Measurements from ENCODE around the gene RPL18. TPM values are rescaled to one million over a fixed set of nuclear protein-coding genes. Genes with fewer than 3 reads are reported as not detected.

Gene RPL18
- total RNA-seq, 2 experiments from 2014 or later: 2,095 to 2,140 TPM

Other genes starting within 250 kb of the RPL18 start
- 10 to 100 TPM; 82.9 to 88.1 TPM for gene KDELR1, start 227.6 kb downstream of the RPL18 start, total RNA-seq
- under 1 TPM; 0.07 TPM for gene GRIN2D, start 225.5 kb downstream of the RPL18 start, total RNA-seq
- gene GRWD1, start 173.2 kb downstream of the RPL18 start, total RNA-seq: 10 to 100 TPM; 38.8 to 45.3 TPM
- 1 to 10 TPM; 1.2 TPM for gene KCNJ14, start 163.6 kb downstream of the RPL18 start, total RNA-seq
- 10 to 100 TPM; 31.5 to 33.6 TPM for gene CYTH2, start 149.8 kb downstream of the RPL18 start, total RNA-seq
- gene LMTK3, start 107.3 kb downstream of the RPL18 start, total RNA-seq: 1 to 10 TPM; 3.6 to 3.8 TPM
- gene SULT2B1, start 67.0 kb downstream of the RPL18 start, total RNA-seq: not detected
- gene SPACA4, start 12.4 kb downstream of the RPL18 start, total RNA-seq: not detected
- 1 to 10 TPM; 2.2 to 2.4 TPM for gene FAM83E, start 4.1 kb downstream of the RPL18 start, total RNA-seq
- gene SPHK2, start 328 bp upstream of the RPL18 start, total RNA-seq: 10 to 100 TPM; 24.1 to 24.6 TPM
- gene DBP, start 18.2 kb upstream of the RPL18 start, total RNA-seq: 10 to 100 TPM in 1 of 2 experiments, 1 to 10 TPM in 1; 8.3 to 10.4 TPM
- gene CA11, start 27.0 kb upstream of the RPL18 start, total RNA-seq: 10 to 100 TPM; 12.7 to 15.9 TPM
- under 1 TPM; 0.70 to 0.74 TPM for gene NTN5, start 53.8 kb upstream of the RPL18 start, total RNA-seq
- gene FUT2, start 76.8 kb upstream of the RPL18 start, total RNA-seq: not detected
- under 1 TPM; 0.76 to 0.85 TPM for gene MAMSTR, start 100.5 kb upstream of the RPL18 start, total RNA-seq
- under 1 TPM; 0.19 TPM for gene RASIP1, start 121.4 kb upstream of the RPL18 start, total RNA-seq
- gene IZUMO1, start 127.7 kb upstream of the RPL18 start, total RNA-seq: not detected
- under 1 TPM; 0.36 to 0.40 TPM for gene FUT1, start 133.5 kb upstream of the RPL18 start, total RNA-seq
- not detected for gene FGF21, start 136.3 kb upstream of the RPL18 start, total RNA-seq
- gene BCAT2, start 191.9 kb upstream of the RPL18 start, total RNA-seq: 10 to 100 TPM; 59.8 to 61.5 TPM
- gene HSD17B14, start 217.3 kb upstream of the RPL18 start, total RNA-seq: under 1 TPM in 1 of 2 experiments, not detected in 1; 0.31 TPM
- 10 to 100 TPM; 10.5 to 11.0 TPM for gene PLEKHA4, start 249.4 kb upstream of the RPL18 start, total RNA-seq

All from activated CD4-positive, alpha-beta memory T cell treated with anti-CD3 and anti-CD28 coated beads for 36 hours (primary cell).